ENCODE results near the gene IFT122.

IFT122 gene

GRCh38 chr3:129519896-129520715 is 80.1 kb downstream of the IFT122 start:
- no peak for DNase-seq

GRCh38 chr3:129520960-129521359 is 80.9 kb downstream of the IFT122 start:
- DNase-seq: no peak

- DNase-seq: no peak
Observed at GRCh38 chr3:129521611-129522010, 81.6 kb downstream of the IFT122 start.

- DNase-seq: no peak
Observed at GRCh38 chr3:129522953-129523352, 82.9 kb downstream of the IFT122 start.

- no peak for DNase-seq
Observed at GRCh38 chr3:129524081-129524480, 84.1 kb downstream of the IFT122 start.

- no peak for DNase-seq
Observed at GRCh38 chr3:129525341-129525968, 85.4 kb downstream of the IFT122 start.

- no peak for DNase-seq
Observed at GRCh38 chr3:129526121-129526900, 86.3 kb downstream of the IFT122 start.

GRCh38 chr3:129527262-129527661 is 87.2 kb downstream of the IFT122 start:
- DNase-seq: no peak

GRCh38 chr3:129528589-129529100 is 88.6 kb downstream of the IFT122 start, which contains the start of gene RHO:
Gene RHO, plus strand, starts transcription at chr3:129528639. Its CDS starts 95 bp downstream, at chr3:129528734.
- DNase-seq: no peak

GRCh38 chr3:129529436-129530210 is 89.6 kb downstream of the IFT122 start:
- no peak for DNase-seq

- DNase-seq: no peak
Observed at GRCh38 chr3:129530251-129530791, 90.3 kb downstream of the IFT122 start.

- no peak for DNase-seq
Observed at GRCh38 chr3:129530821-129531220, 90.8 kb downstream of the IFT122 start.

GRCh38 chr3:129531699-129532098 is 91.7 kb downstream of the IFT122 start:
- no peak for DNase-seq

GRCh38 chr3:129532261-129532660 is 92.2 kb downstream of the IFT122 start:
- no peak for DNase-seq

- DNase-seq: no peak
Observed at GRCh38 chr3:129533406-129533805, 93.4 kb downstream of the IFT122 start.

GRCh38 chr3:129534428-129535027 is 94.5 kb downstream of the IFT122 start:
- DNase-seq: no peak

GRCh38 chr3:129535075-129535474 is 95.1 kb downstream of the IFT122 start:
- no peak for DNase-seq

GRCh38 chr3:129536374-129536667 is 96.3 kb downstream of the IFT122 start:
- no peak for DNase-seq

- DNase-seq: no peak
Observed at GRCh38 chr3:129536804-129537203, 96.8 kb downstream of the IFT122 start.

- no peak for DNase-seq
Observed at GRCh38 chr3:129539206-129539605, 99.2 kb downstream of the IFT122 start.

GRCh38 chr3:129540776-129541516 is 100.9 kb downstream of the IFT122 start:
- DNase-seq: no peak
